GM23248 (cell line): ENCODE results near the gene NFIC.

ENCODE experiments used
- EZH2 ChIP-seq: fragments of 200-600 bp; sonication (generic); IDR thresholded peaks from 2 replicates; pipeline ENCODE4 v1.6.1; 2018; ENCODE audit warnings: antibody characterized with exemption, mild to moderate bottlenecking; ENCODE audit not compliant: insufficient read depth, poor library complexity, severe bottlenecking
- EZH2phosphoT487 ChIP-seq: fragments of 200-600 bp; sonication (generic); IDR thresholded peaks from 2 replicates; pipeline ENCODE4 v1.6.1; 2018; ENCODE audit warnings: antibody characterized with exemption, moderate library complexity, mild to moderate bottlenecking, low read depth; ENCODE audit not compliant: insufficient read depth

DNA sequence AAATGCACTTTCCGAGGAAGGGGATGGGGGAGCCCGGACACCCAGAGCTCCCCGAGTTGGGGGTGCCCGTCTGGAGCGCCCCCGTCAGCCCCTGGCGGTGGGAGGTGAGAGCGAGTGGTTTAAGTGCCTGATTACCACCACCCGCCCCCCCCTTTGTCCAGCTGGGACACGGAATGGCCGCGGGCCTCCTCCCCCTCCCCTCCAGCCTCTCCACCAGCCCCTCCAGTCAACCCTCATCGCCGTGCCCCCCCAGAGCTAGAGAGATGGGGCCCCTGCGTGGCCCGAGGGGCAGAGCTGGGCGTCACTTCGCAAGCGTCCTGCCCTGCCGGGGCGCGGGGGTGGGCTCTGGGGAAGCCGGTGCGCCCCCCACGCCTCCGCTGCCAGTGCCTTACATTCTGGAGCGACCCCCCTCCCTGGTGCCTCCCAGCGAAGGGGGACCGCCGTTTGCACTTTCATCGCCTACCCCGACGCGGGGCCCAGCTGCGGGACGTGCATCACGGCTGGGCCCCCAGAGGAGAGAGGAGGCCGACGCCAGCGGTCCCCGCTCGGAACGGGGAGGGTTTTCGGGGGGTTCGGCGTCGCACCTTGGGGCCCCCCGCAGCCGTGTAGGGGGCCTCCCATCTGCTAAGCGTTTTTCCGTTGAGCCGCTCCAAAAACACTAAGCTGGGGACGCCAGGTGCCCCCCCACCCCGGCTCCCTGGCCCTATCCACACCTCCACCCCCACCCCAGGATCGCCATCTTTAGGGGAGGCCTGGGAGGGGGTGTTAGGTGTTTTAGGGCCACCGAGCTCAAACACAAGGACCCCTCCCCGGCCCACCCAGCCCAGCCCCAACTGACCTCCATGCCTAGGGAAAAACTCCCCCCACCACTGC lies 97.6 kb downstream of the NFIC start:
- TF ChIP-seq EZH2 (no peak), EZH2phosphoT487 (no peak)
